ENCODE measurements around the gene DPYSL5.

DPYSL5 gene

DNA sequence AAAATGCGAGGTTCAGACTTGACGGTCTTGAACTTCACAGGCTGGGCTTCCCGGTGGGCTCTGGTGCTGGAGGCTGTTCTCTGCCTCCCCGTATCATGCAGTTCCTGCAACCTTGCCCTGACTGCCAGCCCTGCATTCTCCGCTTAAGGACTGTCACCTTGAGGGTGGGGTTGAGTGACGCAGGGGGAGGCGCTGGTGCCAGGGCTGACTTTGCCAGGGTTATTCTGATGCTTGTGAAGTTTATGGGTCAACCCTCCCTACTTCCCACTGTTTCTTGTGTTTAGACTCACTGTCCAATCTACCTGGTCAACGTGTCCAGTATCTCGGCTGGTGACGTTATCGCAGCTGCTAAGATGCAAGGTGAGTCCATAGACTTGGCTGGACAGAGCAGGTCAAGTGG, 85.0 kb downstream of the DPYSL5 start:
- DNase-seq (ENCODE audit: low read depth) = no peak

DNA sequence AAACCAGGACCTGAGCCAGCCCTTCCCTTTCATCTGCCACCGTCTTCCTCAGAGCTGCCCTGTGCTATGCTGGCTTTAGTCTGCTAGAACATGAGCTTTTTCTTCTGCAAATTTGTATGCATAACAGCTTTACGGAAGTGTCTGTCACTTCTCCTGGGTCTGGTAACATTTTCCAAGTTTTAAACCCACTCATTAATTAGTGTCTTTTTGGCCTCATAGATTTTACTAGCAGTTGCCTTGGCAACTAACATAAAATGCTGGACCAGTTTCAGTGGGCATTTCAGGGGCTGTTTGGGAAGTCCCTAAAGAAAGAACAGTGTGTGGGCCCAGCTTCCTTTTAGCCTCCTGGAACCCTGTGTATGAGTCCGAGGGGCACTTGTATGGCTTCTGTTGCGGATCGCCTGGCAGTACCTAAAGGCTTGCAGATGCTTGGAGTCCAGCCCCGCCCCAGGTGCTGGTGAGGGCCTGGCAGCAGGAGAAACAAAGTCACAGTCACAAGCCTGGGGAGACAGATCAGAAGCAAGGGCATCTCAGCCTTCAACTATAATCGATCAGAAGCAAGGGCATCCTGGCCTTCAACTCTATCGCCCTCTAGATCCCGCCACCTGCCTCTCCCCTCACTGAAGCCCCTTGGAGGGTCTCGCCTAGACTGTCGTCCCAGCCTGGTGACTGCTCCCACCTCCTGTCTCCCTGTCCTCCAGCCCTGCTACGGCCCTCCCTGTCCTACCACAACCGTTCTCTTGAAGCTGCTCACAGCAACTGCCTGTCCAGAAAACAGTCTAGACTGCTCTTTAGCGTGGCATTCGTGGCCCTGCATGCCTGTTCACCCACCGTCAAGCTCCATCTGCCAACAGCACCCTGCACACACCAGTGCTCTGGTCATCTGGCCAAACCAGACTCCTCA, 85.8 kb downstream of the DPYSL5 start:
- DNase-seq (ENCODE audit: low read depth) = no peak

DNA sequence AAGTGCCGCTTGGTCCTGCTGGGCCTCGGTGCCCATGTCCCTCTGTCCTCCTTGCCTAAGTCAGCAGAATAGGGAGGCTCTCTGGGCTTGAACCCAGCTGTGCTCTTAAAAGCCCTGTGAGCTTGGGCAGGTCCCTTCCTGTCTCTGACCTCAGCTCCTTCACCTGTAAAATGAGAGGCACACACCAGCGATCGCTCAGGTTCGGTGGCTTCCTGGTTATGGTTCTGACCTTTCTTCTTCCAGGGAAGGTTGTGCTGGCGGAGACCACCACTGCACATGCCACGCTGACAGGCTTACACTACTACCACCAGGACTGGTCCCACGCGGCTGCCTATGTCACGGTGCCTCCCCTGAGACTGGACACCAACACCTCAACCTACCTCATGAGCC, 86.4 kb downstream of the DPYSL5 start:
- DNase-seq (ENCODE audit: low read depth) = no peak

DNA sequence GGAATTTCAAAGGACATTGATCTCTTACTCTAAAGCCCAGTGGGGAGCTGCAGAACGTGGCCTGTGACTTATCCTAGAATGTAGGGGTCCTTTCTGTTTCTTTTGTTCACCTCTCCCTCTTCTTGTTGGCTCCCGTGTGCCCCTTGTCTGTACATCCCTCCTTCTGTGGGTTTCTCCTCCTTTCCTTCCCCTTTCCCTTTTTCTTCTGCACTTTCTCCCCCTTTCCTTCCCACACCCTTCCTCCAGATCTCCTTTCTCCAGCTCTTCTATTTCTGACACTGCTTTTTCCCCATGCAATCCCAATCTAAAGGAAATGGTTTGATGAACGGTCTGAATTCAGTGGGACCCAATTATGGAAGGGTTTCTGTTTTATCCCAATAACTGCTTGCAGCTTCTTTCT, 87.1 kb downstream of the DPYSL5 start:
- DNase-seq (ENCODE audit: low read depth) = no peak

DNA sequence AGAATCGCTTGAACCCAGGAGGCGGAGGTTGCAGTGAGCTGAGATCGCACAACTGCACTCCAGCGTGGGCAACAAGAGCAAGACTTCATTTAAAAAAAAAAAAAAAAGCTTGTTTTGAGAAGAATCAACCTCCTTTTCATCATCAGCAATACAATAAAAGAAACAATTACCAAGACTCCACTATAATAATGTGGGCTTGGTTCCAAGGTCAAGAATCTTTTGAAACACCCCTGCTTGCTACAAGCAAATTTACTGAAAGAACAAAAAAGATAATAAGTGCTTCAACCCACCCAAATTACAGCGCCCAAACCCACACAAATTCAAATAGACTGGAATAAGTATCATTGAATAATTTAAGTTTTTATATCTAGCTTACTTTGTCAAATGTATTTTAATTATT, 88.9 kb downstream of the DPYSL5 start:
- no peak for DNase-seq (ENCODE audit: low read depth)

DNA sequence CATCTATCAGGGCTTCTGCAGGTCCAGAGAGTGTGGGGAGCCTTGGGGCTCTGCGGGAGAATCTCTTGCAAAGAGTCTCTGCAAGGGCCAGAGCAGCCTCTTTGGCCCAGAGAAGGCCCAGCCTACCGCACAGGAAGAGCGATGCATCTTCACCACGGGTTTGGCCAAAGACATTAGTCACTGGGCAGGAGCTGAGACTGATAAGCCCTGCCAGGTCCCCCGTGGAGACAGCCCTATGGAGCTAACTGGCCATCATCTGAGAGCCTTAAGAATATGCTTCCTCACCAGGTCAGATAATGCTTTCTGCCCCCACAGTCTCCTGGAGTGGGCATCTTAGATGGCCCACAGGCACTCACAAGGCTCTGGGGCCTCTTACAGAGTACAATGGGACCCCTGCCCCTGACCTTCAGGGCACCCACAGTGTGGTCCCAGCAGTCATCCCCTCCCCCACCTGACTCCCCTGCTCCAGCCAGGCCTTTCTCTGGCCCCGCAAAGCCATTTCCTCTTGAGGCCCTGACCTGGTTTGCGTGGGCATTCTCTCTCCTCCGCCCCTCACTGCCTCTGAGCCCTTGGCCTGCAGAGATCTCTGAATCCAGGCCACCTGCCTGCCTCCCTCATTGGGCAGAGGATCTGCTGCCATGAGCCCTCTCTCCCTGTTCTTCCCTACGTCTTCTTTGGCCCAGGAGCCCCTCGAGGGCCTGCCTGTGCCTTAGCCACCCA, 90.6 kb downstream of the DPYSL5 start:
- DNase-seq (ENCODE audit: low read depth) = no peak

DNA sequence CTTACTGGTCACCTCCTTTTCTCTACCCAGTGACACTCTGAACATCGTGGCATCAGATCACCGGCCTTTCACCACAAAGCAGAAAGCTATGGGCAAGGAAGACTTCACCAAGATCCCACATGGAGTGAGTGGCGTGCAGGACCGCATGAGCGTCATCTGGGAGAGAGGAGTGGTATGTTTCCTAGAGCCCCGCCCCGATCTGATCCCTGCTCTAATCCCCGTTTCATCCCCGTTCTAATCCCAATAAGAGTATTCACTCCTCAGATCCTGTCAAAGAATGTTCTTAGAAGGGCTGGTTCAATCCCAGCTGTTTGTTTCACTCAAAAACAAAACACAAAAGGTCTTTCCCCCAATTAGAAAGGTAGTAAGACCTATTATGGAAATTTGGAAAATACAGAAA, 92.1 kb downstream of the DPYSL5 start:
- DNase-seq (ENCODE audit: low read depth) = no peak

DNA sequence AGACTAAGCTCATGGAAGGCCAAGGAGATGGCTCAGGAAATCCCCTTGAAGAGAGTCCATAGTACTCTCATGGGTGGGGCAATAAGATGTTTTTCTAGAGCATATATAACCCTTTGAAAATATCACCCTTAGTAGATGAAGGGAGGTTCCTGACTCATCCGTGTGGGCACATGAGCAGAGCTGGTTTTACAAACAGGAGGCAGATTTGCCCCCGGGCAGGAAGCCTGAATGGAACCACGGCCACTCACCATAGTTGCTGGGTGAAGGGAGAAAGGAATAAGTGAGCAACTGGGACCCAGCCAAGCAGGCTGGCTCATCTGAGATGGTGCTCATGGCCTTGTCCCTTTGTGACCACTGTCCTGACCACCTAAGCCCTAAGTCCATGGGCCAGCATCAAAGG, 93.6 kb downstream of the DPYSL5 start:
- no peak for DNase-seq (ENCODE audit: low read depth)

DNA sequence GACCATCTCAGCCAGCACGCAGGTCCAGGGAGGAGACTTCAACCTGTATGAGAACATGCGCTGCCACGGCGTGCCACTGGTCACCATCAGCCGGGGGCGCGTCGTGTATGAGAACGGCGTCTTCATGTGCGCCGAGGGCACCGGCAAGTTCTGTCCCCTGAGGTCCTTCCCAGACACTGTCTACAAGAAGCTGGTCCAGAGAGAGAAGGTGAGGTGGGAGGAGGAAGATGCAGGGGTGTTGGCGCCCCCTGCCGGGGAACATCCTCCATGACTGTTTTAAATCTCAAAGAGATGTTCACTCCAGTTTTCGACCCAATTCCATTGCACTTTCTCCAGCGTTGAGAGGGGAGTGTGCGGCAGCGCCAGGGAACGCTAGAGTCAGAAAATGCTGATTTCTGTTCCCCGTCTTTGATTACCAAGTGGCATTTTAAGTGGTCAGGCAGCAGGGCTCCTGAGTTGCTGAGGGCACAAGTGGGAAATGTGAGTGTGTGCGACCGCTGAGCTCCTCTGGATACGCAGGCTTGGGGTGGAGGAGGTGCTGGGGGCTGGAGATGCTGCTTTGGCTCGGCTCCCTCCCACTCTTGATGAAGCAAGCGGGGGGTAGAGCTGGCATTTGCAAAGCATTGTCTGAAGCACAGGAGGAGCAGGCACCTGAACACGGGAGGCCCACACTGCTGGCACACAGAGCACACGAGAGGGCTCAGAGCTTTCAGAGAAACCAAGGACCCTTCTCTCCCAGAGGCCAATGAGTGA, 94.8 kb downstream of the DPYSL5 start:
- peak; percentile 44 for DNase-seq (ENCODE audit: low read depth)

DNA sequence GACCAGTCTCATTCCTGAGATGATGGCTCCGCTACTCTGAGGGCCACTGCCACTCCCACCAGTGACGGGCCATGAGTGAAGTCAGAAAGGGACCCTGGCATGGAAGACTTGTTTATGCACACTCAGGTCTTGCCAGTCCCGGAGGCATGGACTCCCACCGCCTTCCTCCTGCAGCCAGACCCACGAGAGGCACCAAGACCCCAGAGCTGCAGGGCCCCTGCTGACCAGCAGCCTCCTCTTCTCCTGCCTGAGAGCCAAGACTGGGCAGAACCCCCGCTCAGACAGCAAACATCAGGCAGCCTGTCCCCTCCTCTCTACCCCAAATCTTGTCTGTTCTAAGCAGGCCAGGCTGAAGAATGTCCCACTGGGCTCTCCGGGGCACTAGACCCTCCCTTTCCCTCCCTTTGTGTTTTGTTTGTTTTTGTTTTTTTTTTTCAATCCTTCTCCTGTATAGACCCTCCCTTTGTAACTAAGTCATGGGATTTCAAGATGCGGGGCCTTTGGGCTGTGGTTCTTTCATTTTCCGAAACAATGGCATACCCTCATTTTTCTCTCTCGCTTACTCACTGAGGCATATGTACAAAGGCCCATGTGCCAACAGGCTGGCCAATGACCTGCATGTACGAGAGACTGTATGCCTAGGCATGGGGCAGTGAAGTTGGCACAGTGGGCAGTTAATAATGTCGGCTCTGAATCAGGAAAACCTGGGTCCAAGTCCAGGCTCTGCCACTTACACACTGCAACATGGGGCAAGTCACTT, 98.2 kb downstream of the DPYSL5 start:
- DNase-seq (ENCODE audit: low read depth) = no peak

DNA sequence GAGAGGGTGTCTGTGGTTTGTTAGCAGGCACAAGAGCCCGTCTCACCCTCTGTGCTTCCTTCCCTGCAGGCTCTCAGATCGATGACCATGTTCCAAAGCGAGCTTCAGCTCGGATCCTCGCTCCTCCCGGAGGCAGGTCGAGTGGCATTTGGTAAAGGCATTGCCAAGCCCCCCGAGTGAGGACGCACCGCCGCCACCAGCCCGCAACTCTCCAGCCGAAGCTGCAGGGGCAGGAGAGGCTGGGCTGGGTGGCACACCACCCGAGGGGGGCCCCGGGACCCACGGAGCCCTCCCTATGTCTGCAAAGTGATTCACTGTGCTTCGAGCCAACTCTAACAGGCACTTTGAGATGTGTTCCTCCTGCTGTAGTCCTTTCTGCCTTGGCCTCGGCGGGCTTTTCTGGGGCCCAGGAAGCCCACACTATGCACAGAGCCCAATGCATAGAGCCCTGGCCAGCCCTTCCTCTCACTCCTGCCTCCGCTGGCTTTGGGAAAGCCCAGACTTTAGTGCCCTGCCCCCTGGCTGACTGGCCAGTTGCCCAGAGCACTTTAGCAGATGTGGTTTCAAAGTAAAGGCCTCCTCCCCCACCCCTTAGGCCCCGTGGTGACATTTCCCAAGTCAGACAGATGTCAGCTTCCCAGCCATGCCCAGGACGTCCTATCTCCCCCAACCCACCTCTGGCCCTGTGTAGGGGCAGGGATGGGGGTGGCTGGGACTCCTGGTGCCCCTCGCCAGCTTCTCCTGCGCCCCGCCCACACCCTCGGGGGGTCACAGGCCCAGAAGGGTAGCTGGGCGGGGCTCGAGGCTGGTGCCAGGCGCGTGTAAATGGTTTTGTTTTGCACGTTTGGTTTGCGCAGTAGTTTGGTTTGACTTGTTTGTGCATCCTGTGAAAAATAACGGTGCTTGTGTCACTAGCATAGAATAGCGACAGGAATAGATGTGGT, 99.2 kb downstream of the DPYSL5 start:
- DNase-seq (ENCODE audit: low read depth) = no peak

DNA sequence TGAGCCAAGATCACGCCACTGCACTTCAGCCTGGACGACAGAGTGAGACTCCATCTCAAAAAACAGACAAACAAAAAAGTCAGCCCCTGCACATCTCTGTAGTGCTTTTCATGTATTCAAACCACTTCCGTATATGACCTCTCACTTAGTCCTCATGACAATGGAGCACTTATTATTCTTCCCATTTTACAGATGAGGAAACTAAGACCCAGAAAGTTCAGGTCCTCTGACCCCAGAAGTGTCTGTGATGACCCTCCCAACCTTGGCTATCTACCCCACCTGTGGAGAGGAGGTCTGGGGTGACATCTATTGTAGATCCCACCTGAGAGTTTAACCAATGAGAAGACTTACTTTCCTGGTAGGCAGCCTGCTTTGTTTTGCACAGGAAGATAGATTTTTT, 100.9 kb downstream of the DPYSL5 start:
- no peak for DNase-seq (ENCODE audit: low read depth)

DNA sequence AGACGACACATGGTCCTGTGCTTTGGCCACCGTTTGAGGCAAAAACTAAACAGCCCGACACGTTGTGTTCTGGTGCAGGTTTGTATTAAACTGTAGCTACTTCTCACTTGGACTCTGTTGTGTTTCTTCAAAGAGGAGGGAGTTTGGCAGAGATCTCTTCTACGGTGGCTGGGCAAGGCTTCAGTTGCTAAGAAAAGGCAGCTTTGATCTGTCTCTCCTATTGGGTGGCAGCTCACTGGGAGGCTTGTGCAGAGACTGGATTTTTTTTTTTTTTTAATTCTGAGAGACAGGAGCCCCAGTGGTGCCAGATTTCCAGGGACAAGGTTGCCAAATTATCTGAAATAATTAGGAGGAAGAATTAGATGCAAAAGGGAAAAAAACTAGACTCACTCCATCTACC, 102.3 kb downstream of the DPYSL5 start:
- no peak for DNase-seq (ENCODE audit: low read depth)

DNA sequence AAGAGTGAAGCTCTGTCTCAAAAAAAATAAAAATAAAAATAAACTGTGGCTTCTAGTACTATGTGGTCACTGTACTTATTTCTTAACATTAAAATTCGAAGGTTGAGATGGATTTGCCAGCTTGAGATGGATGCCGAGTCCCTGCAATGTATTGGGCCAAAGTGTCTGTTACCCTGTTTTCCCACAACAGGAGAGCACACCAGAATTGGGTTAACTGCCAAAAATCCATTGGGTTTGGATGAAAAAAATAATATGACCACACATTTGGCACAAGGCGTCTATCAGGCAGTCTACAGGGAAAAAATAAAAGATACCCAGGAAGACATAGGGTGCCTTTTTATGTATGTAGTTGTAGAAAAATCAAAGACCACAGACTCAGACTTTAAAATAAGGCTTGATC, 103.3 kb downstream of the DPYSL5 start:
- DNase-seq (ENCODE audit: low read depth) = no peak

DNA sequence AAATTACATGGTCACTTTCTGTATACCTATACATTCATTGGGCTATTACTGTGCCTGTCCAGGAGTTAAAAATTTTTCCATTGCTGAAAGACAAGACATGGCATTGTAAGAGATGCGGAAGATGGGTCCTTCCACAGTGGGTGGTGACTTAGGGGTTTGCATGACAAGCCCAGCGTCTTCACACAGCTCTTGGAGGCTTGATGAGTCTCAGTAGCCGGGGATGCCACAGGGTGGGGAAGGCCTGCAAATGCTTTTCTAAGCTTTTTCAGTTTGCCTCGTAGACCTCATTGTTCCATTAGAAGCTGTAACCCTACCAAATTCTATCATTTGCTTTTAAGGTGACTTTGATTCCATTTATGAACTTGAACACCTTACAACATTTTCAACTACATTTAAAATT, 104.4 kb downstream of the DPYSL5 start:
- DNase-seq (ENCODE audit: low read depth) = no peak

DNA sequence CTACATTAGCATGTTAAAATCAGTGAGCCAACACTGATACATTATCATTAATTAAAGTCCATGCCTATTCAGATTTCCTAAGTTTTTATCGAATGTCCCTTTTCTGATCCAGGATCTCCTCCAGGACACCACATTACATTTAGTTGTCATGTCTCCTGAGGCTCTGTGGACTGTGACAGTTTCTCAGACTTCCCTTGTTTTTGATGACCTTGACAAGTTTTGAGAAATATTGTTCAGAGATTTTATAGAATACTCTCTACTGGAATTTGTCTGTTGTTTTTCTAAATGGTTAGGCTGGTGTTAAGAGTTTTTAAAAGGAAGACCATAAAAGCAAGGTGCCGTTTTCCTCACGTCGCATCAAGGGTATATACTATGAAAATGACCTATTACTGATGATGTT, 106.2 kb downstream of the DPYSL5 start:
- DNase-seq (ENCODE audit: low read depth) = no peak

DNA sequence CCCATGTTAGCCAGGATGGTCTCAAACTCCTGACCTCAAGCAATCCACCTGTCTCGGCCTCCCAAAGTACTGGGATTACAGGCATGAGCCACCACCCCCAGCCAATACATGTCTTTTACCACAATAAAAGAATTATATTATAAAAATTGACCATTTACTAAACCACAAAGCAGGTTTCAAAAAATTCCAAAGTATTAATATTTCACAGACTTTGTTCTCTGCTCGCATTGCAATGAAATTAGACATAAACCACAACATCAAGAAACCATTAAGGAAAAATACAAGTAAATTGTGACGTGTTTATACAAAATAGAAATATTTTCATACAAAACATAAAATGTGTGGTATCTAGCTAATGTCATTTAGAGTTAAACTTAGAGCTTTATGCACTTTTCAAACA, 109.1 kb downstream of the DPYSL5 start:
- DNase-seq (ENCODE audit: low read depth) = no peak

DNA sequence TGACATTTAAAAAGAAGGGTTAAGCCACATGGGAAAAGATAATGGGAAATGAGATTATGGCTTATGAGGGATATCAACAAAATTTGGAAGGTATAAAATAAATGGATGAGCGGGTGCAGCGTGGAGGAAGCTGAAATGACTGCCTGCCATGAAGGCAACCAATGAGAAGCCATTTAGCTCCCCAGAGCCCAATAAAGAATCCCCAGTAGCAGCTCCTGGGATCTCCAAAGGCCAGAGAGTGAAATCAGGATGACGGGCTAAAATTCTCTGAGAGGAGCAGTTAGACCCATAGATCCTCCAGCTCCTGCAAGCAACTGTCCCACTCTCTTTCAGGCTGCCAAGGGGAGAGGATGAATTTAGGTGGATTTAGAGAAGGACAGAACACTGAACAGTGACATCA, 109.6 kb downstream of the DPYSL5 start:
- DNase-seq (ENCODE audit: low read depth) = no peak

DNA sequence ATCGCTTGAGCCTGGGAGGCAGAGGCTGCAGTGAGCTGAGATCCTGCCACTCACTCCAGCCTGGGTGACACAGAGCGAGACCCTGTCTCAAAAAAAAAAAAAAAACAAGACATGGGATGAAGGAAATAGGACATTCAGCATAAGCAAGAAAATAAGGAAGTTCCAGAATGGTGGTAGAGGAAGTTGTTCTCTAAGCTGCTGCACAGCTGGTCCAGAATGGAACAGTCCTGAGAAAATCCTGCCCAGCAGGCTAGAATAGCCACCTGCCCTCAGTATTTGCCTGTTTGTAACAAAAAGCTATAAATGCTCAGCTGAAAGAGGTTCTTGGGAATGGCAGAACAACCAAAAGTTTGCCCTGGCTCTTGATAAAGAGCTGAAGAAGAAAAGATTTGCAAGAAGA, 111.4 kb downstream of the DPYSL5 start:
- no peak for DNase-seq (ENCODE audit: low read depth)

DNA sequence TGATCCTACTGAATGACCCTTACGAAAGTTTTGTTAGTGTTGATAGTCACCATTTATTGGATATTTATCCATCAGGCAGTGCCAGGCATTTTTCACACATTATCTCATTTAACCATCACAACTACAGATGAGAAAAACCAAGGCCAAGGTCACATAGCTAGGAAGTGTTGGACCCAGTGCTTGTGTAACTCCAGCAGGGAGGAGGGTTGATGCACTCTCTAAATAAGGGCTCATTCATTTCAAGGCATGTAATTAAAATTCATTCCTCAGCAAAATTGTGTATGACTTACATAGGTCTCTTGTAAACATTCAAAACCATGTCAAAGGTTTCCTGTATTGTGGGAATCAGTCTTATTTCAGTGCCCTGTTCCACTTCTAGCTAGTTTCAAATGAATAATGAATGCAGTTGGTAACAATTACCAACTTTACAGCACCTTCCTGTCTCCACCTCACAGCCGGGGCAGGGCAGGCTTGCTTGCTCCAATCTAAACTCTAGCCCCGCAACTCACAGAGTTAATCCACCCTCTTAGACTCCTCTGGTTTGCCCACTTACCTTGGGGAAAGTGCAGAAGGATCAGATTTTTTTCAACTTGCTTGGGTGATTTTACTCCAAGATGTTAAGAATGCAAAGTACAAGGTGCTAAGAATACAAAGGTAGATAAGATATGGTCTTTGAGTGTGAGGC, 116.7 kb downstream of the DPYSL5 start:
- no peak for DNase-seq (ENCODE audit: low read depth)
